H1 (cell line): Measurements from ENCODE around the gene VCP. TPM values are rescaled to one million over a fixed set of nuclear protein-coding genes. Genes with fewer than 3 reads are reported as not detected.

Source experiments
- CTCF ChIA-PET: fragments of 300-600 bp; sonication (Branson Sonifier 250); formaldehyde crosslinking; loops from one replicate; lab custom pipeline; 2021; ENCODE audit not compliant: partially characterized antibody; lab: Charles Lee
- POLR2A ChIA-PET: fragments of 300-600 bp; sonication (Branson Sonifier 250); formaldehyde crosslinking; loops from one replicate; lab custom pipeline; 2021; ENCODE audit warnings: inconsistent platforms; ENCODE audit not compliant: partially characterized antibody; lab: Charles Lee
- DNase-seq, 2 experiments: peaks; one replicate each; pipeline versions ENCODE4 v3.0.0 to v3.0.0-alpha.2; 2010 to 2022; ENCODE audit warnings: low spot score in 2 of 2, low read depth in 1 of 2, mixed read lengths in 1 of 2
- FAIRE-seq: peaks from 2 replicates; lab custom pipeline; 2011; peaks lifted over from hg19 to GRCh38; lab: Jason Lieb, UNC
- H2AFZ ChIP-seq: 2 replicates; pipeline ENCODE4 v1.8.1; 2012; ENCODE audit warnings: low read length, inconsistent platforms
- H2AK5ac ChIP-seq: 2 replicates; pipeline ENCODE4 v1.6.1; 2013; ENCODE audit warnings: low read depth, low read length
- H2BK120ac ChIP-seq: replicated peaks from 2 replicates; pipeline ENCODE3; 2013; ENCODE audit warnings: low read depth, low read length, inconsistent platforms
- H2BK12ac ChIP-seq: 2 replicates; pipeline ENCODE4 v1.6.1; 2013; ENCODE audit warnings: low read depth, low read length
- H2BK15ac ChIP-seq: 2 replicates; pipeline ENCODE4 v1.6.1; 2013; ENCODE audit warnings: low read length
- H2BK20ac ChIP-seq: 2 replicates; pipeline ENCODE4 v1.6.1; 2013; ENCODE audit warnings: low read length
- H2BK5ac ChIP-seq: 2 replicates; pipeline ENCODE4 v1.6.1; 2013; ENCODE audit warnings: low read depth, low read length
- H3K14ac ChIP-seq: 2 replicates; pipeline ENCODE4 v1.6.1; 2013; ENCODE audit warnings: inconsistent platforms; ENCODE audit not compliant: insufficient read length
- H3K18ac ChIP-seq: 2 replicates; pipeline ENCODE4 v1.6.1; 2013; ENCODE audit warnings: low read length; ENCODE audit errors: extremely low read depth
- H3K23ac ChIP-seq: 2 replicates; pipeline ENCODE4 v1.6.1; 2013; ENCODE audit warnings: inconsistent platforms; ENCODE audit not compliant: insufficient read length
- H3K23me2 ChIP-seq: 2 replicates; pipeline ENCODE4 v1.6.1; 2013; ENCODE audit warnings: low read depth, low read length
- H3K27ac ChIP-seq: 2 replicates; pipeline ENCODE4 v1.6.1; 2011; ENCODE audit warnings: low read depth, low read length, inconsistent platforms
- H3K27me3 ChIP-seq, 4 experiments: replicated peaks in 1 of 4; 1 replicate in 1 of 4; 2 replicates in 3 of 4; pipeline versions ENCODE4 v1.6.1 to v1.8.1; 2011 to 2013; ENCODE audit warnings: low read length in 3 of 4, mild to moderate bottlenecking in 3 of 4, inconsistent platforms in 2 of 4, mixed read lengths in 2 of 4, moderate library complexity in 1 of 4; ENCODE audit not compliant: control insufficient read depth in 3 of 4, insufficient read depth in 3 of 4; ENCODE audit errors: extremely low read depth in 1 of 4
- H3K36me3 ChIP-seq, 4 experiments: 2 replicates each; pipeline versions ENCODE4 v1.6.1 to v1.8.1; 2011 to 2013; ENCODE audit warnings: mild to moderate bottlenecking in 4 of 4, low read length in 3 of 4, moderate library complexity in 2 of 4, control low read depth in 1 of 4, inconsistent platforms in 1 of 4; ENCODE audit not compliant: insufficient read depth in 4 of 4, control insufficient read depth in 2 of 4
- H3K4ac ChIP-seq: replicated peaks from 2 replicates; pipeline ENCODE3; 2013; ENCODE audit warnings: low read length, low read depth, mixed read lengths, inconsistent platforms; ENCODE audit not compliant: insufficient read length
- H3K4me1 ChIP-seq, 4 experiments: replicated peaks in 1 of 4; 1 replicate in 1 of 4; 2 replicates in 3 of 4; pipeline versions ENCODE4 v1.6.1 to v1.8.1; 2011 to 2013; ENCODE audit warnings: low read length in 3 of 4, inconsistent platforms in 2 of 4, mixed read lengths in 1 of 4; ENCODE audit not compliant: insufficient read depth in 4 of 4, control insufficient read depth in 3 of 4
- H3K4me2 ChIP-seq, 2 experiments: 2 replicates each; pipeline versions ENCODE4 v1.6.1 to v1.8.1; 2011 to 2013; ENCODE audit warnings: low read depth in 2 of 2, low read length in 2 of 2, control low read depth in 1 of 2, inconsistent platforms in 1 of 2, mild to moderate bottlenecking in 1 of 2; ENCODE audit not compliant: insufficient read depth in 1 of 2
- H3K4me3 ChIP-seq, 4 experiments: fragments of 200-600, 300-600 bp in 1 of 4; sonication (generic), shearing (Covaris generic), sonication (Bioruptor Twin) in 1 of 4; 2 replicates each; pipeline versions ENCODE4 v1.5.1 to v1.8.1; 2011 to 2016; ENCODE audit warnings: low read length in 4 of 4, low read depth in 3 of 4, control low read depth in 2 of 4, inconsistent platforms in 2 of 4, mild to moderate bottlenecking in 2 of 4, mixed read lengths in 1 of 4, moderate library complexity in 1 of 4; ENCODE audit not compliant: insufficient read depth in 2 of 4; ENCODE audit errors: extremely low read depth in 1 of 4
- H3K56ac ChIP-seq: replicated peaks from 2 replicates; pipeline ENCODE3; 2013; ENCODE audit warnings: low read depth, mild to moderate bottlenecking, mixed read lengths, low read length, inconsistent platforms; ENCODE audit not compliant: insufficient read length
- H3K79me1 ChIP-seq: 2 replicates; pipeline ENCODE4 v1.6.1; 2013; ENCODE audit warnings: low read depth, low read length, control low read depth
- H3K79me2 ChIP-seq, 2 experiments: 2 replicates each; pipeline versions ENCODE4 v1.6.1 to v1.8.1; 2012 to 2013; ENCODE audit warnings: low read length in 2 of 2, mild to moderate bottlenecking in 2 of 2, inconsistent platforms in 1 of 2; ENCODE audit not compliant: insufficient read depth in 2 of 2, control insufficient read depth in 1 of 2
- H3K9ac ChIP-seq, 4 experiments: replicated peaks in 1 of 4; 1 replicate in 1 of 4; 2 replicates in 3 of 4; pipeline versions ENCODE4 v1.6.1 to v1.8.1; 2011 to 2013; ENCODE audit warnings: low read depth in 3 of 4, low read length in 3 of 4, control low read depth in 2 of 4, mild to moderate bottlenecking in 2 of 4, moderate library complexity in 2 of 4, inconsistent platforms in 1 of 4; ENCODE audit errors: extremely low read depth in 1 of 4
- H3K9me3 ChIP-seq, 2 experiments: 2 replicates each; pipeline versions ENCODE4 v1.6.1 to v1.8.1; 2012 to 2013; ENCODE audit warnings: mild to moderate bottlenecking in 2 of 2, moderate library complexity in 2 of 2, control low read depth in 1 of 2, inconsistent platforms in 1 of 2, low read depth in 1 of 2, low read length in 1 of 2, mixed read lengths in 1 of 2; ENCODE audit not compliant: insufficient read depth in 2 of 2
- H4K20me1 ChIP-seq, 2 experiments: replicated peaks in 1 of 2; 2 replicates each; pipeline versions ENCODE3 to v1.8.1; 2011 to 2013; ENCODE audit warnings: inconsistent platforms in 2 of 2, low read length in 2 of 2, mild to moderate bottlenecking in 1 of 2; ENCODE audit not compliant: insufficient read depth in 2 of 2, control insufficient read depth in 1 of 2
- H4K5ac ChIP-seq: 2 replicates; pipeline ENCODE4 v1.6.1; 2013; ENCODE audit warnings: low read length, low read depth, mixed read lengths, inconsistent platforms; ENCODE audit not compliant: insufficient read length
- H4K8ac ChIP-seq: 2 replicates; pipeline ENCODE4 v1.8.0; 2013; ENCODE audit warnings: mild to moderate bottlenecking, moderate library complexity, low read length, inconsistent platforms; ENCODE audit not compliant: insufficient read depth; ENCODE audit errors: extremely low read depth
- H4K91ac ChIP-seq: replicated peaks from 2 replicates; pipeline ENCODE3; 2013; ENCODE audit warnings: low read length, mixed read lengths, inconsistent platforms; ENCODE audit not compliant: insufficient read length
- EGR1 ChIP-seq: IDR thresholded peaks from 2 replicates; pipeline ENCODE4 v1.6.1; 2011; ENCODE audit warnings: low read depth, low read length, borderline replicate concordance
- FOSL1 ChIP-seq: IDR thresholded peaks from 2 replicates; pipeline ENCODE4 v1.6.1; 2011; ENCODE audit warnings: mild to moderate bottlenecking, low read depth, low read length, moderate library complexity; ENCODE audit not compliant: insufficient read depth
- JUND ChIP-seq: IDR thresholded peaks from 2 replicates; pipeline ENCODE4 v1.6.1; 2011; ENCODE audit warnings: mild to moderate bottlenecking, improper control_type of control experiment, low read length
- NANOG ChIP-seq: IDR thresholded peaks from 2 replicates; pipeline ENCODE4 v1.6.1; 2011; ENCODE audit warnings: low read length, low read depth, mild to moderate bottlenecking, inconsistent platforms; ENCODE audit not compliant: insufficient read depth, poor library complexity, severe bottlenecking
- POLR2A ChIP-seq, 2 experiments: IDR thresholded peaks; 1 replicate in 1 of 2; 2 replicates in 1 of 2; pipeline ENCODE4 v1.6.1; 2011; ENCODE audit warnings: low read depth in 2 of 2, low read length in 2 of 2, mild to moderate bottlenecking in 2 of 2; ENCODE audit errors: control extremely low read depth in 1 of 2
- RXRA ChIP-seq: IDR thresholded peaks from 2 replicates; pipeline ENCODE4 v1.6.1; 2011; ENCODE audit warnings: low read depth, mild to moderate bottlenecking, low read length, moderate library complexity; ENCODE audit not compliant: insufficient read depth
- SIX5 ChIP-seq: IDR thresholded peaks from 2 replicates; pipeline ENCODE4 v1.6.1; 2011; ENCODE audit warnings: mild to moderate bottlenecking, low read depth, low read length
- SP1 ChIP-seq: IDR thresholded peaks from 2 replicates; pipeline ENCODE4 v1.6.1; 2011; ENCODE audit warnings: low read depth, low read length
- TCF12 ChIP-seq: IDR thresholded peaks from 2 replicates; pipeline ENCODE4 v1.6.1; 2011; ENCODE audit warnings: low read depth, mild to moderate bottlenecking, low read length
- USF2 ChIP-seq: IDR thresholded peaks from 2 replicates; pipeline ENCODE4 v1.6.1; 2011; ENCODE audit warnings: low read length, improper control_type of control experiment
- YY1 ChIP-seq: IDR thresholded peaks from 2 replicates; pipeline ENCODE4 v1.6.1; 2011; ENCODE audit warnings: low read depth, mild to moderate bottlenecking, low read length
- WGBS, 2 experiments: shearing (Covaris generic) in 1 of 2; methylation state at CpG; one replicate each; pipeline versions ENCODE4 v1.1.6 to v1.1.7; 2013 to 2015; ENCODE audit warnings: low lambda C conversion rate in 2 of 2, mixed read lengths in 2 of 2, inconsistent platforms in 1 of 2, low coverage in 1 of 2, missing lambda C conversion rate in 1 of 2; ENCODE audit not compliant: insufficient replicate concordance in 2 of 2, insufficient coverage in 1 of 2, insufficient read length in 1 of 2; ENCODE audit errors: extremely low coverage in 1 of 2, missing lambda C conversion rate in 1 of 2; 5-methylcytosine and 5-hydroxymethylcytosine counted together
- polyA plus RNA-seq, 7 experiments: library from polyadenylated mRNA; depleted of rRNA in 3 of 7; stranded (reverse) in 5 of 7; unstranded in 2 of 7; fragments of >200 nt in 5 of 7; fragments of 200-250 nt in 2 of 7; gene quantifications; 1 replicate in 5 of 7; 2 replicates in 1 of 7; 4 replicates in 1 of 7; pipeline versions ENCODE4 v1.2.1 to v1.2.3, GENCODE V29; 2011 to 2013; ENCODE audit warnings: missing spikeins in 2 of 7, mixed read lengths in 2 of 7
- total RNA-seq: library from RNA; stranded (reverse); fragmentation: NEBNext Ultra II Directional; extraction: Animal tissue kit (Norgen Biotek cat#: 25700); gene quantifications from 2 replicates; pipeline ENCODE4 v1.2.1, GENCODE V29; 2021

The VCP gene
- total and polyA plus RNA-seq, 2 of the 8 experiments (the other 6 are each of a cell fraction or from before 2014, with no cell fraction given), result 173 to 375 TPM

GRCh38 chr9:35074141-35074540, 1.7 kb upstream of the VCP start:
- Histone ChIP-seq H3K36me3 (peaks cover 19 to 42% (median 36%) of the 10 kb centered on the region in 4 experiments), H3K4me1 (peaks cover 6 to 25% (median 10%) of the 10 kb centered on the region in 4 experiments), H3K9ac (no peak overlapping the region), H4K20me1 (peaks cover 5 to 13% of the 10 kb centered on the region in 2 experiments), H2BK20ac (no peak overlapping the region), H3K23ac (no peak overlapping the region), H3K79me1 (peaks cover 8% of the 10 kb centered on the region), H3K18ac (no peak overlapping the region), H3K23me2 (peaks cover 12% of the 10 kb centered on the region; the same call in 1 of the 2 replicates), H2BK5ac (no peak overlapping the region), H2AK5ac (no peak overlapping the region), H2BK120ac (no peak overlapping the region), H4K5ac (no peak overlapping the region), H3K14ac (no peak overlapping the region), H3K4me3 (no peak overlapping the region), H3K27ac (no peak overlapping the region), H2BK15ac (no peak overlapping the region), H3K27me3 (no peaks in the 10 kb centered on the region), H3K79me2 (peaks cover 30 to 50% of the 10 kb centered on the region in 2 experiments), H3K9me3 (no peaks in the 10 kb centered on the region), H4K8ac (peak overlapping the region; percentile 40; the same call in 1 of the 2 replicates), H3K56ac (no peak overlapping the region), H4K91ac (no peak overlapping the region), H2BK12ac (no peak overlapping the region), H3K4ac (no peak overlapping the region), H2AFZ (no peak overlapping the region), H3K4me2 (no peak overlapping the region)
- FAIRE-seq (no peak), DNase-seq (no peak)
- ChIA-PET POLR2A (interaction anchor here (0.6 to 17.6 kb wide), 2 partner anchors 16 to 25 kb away, joined by 3 to 440 read pairs; partner anchors contain the start of genes PIGO and STOML2), CTCF (interaction anchor here (3.1 kb wide), 1 partner anchor 21 kb away, joined by 8 read pairs; no protein-coding TSS in a partner anchor)
- WGBS, 2 experiments, result 92% methylated on average over 6 of the region's 6 CpGs; no CpG with 5 or more reads in 1 of the 2 experiments
- no peak for TF ChIP-seq SP1
- TF ChIP-seq TCF12, result no peak
- no peak for TF ChIP-seq FOSL1
- no peak for TF ChIP-seq USF2
- TF ChIP-seq SIX5, result no peak
- TF ChIP-seq JUND, result no peak
- TF ChIP-seq NANOG, result no peak
- no peak for TF ChIP-seq YY1
- no peak for TF ChIP-seq EGR1
- TF ChIP-seq RXRA, result no peak
- TF ChIP-seq POLR2A (IDR thresholded peaks at IDR 0.05; ENCODE audit: control extremely low read depth in 1 of 2, low read depth in 2 of 2, low read length in 2 of 2), result no peak
